ENCODE measurements around the gene NSUN7.

NSUN7 gene

DNA sequence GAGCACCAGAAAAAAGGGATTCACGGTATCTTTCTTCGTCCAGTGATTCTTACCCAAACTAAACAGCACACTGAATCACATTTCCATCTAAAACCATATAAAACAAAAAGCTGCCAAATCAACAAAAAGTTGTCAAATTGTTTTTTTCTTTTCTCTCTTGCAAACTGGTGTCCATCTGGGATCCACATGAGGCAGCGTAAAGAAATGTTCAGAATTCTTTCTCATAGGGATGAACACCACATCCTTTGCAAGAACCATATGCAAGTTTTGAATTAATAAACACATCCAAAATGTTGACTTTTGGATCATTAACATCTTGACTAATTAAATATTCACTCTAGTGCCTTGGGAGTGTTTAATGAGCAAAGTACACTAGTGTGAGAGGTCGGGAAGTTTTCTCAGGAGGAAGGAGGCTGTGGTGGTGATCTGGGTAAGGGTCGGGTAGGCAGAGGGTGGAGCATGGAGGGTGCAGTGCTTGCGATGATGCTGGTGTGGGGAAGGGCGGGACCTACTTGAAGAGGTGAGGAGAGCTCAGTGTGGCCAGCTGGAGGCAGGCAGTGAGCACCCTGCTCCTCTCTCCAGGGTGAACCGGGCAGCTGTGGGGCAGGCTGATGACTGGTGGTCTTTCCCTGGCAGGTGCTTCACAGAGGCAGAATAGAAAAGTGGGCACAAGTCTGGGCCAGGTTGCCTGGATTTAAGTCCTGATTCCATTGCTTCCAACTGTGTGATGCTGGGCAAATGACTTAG, 72.8 kb downstream of the NSUN7 start:
- no peak for DNase-seq

DNA sequence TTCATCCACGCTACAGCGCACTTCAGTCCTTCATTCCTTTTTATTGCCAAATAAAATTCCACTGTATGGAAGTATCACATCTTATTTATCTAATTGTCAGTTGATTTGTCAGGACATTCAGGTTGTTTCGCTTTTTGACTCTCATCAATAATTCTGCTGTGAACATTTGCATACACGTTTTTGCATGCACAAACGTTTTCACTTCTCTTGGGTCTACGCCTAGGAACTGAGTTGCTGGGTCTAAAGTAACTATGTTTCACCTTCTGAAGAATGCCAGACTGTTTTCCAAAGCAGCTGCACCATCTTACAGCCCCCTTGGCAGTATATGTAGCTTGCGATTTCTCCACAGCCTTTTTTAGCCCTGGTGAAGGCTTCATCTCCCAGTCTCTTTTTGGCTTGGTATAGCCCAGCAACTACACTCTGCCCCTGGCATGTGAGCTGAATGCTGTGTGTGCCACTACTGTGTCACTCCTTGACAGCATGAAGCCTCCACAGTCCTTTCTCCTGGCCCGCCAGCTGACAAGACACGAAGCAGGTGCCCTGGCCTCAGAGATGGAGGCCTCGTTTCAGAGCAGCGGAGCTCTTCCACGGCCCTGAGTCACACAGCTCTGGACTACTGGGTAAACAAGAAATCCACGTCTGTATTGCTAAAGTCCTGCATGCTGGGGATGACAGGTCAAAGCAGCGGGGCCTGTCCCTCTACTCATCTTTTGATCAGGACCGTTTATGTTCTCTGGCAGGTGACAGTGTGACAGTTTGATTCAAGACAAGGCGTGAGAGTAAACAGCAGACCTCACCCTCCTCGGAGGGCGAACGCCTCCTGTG, 75.5 kb downstream of the NSUN7 start:
- DNase-seq = no peak

DNA sequence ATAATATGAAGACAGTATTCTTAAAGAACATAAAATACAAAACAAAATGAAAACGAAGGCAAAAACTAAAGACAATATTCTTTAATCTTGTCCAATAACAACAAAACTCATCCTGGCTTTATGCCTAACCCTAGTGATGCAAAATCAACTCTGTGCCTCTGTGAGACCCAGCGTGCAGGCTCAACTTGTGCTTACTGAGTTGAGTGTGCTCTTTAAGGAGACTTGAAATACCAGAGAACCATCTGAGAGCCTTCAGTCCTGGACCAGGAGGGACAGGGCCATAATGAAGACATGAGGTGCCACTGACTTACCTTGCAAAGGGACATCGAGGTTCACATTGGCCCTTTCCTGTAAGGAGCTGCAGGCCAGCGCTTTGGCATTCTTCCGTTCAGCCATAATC, 77.1 kb downstream of the NSUN7 start:
- DNase-seq = no peak

DNA sequence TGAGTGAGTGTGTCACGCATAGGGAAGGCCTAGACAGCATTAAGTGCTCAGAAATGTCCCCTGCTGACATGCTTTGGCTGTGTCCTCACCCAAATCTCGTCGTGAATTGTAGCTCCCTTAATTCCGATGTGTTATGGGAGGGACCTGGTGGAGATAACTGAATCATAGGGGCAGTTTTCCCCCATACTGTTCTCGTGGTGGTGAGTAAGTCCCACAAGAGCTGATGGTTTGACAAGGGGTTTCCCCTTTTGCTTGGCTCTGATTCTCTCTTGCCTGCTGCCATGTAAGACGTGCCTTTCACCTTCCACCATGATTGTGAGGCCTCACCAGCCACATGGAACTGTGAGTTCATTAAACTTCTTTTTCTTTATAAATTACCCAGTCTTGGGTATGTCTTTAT, 78.0 kb downstream of the NSUN7 start:
- no peak for DNase-seq

DNA sequence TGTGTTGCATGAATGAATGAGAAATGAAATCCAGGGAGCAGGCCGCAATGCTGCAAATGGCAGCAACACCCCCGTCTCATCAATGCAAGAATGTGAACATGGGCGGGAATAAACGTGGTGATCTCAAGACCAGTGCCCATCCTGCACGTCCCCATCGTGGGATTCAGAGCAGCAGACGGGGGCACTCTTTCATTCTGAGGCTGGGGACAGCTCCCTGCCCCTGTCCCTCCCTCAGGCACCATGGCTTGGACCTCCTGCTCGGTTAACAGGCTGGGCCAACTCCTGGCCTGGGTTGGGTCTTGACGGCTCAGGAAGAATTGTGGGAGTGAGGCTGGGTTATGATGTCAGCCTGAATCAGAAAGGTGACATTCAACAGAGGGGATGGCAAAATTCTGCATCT, 78.9 kb downstream of the NSUN7 start:
- DNase-seq = no peak

DNA sequence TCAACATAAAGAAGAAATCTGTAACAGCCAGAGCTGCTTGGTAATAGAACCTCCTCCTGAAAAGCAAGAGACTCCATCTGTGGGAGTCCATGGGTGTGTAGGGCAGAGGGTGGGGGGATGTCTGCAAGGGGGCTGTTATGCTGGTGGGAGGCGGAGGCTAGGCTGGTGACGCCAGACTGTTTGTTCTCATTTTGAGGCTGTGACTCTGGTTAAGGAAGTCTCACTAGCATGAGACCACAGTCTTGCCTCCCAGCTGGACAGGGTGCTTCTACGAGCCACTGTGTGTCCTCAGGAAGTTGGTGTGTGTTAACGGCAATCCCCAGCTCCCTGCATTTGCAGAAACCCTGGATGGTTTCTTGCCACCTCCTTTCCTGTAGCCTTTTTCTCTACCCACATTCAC, 79.8 kb downstream of the NSUN7 start:
- DNase-seq = no peak

DNA sequence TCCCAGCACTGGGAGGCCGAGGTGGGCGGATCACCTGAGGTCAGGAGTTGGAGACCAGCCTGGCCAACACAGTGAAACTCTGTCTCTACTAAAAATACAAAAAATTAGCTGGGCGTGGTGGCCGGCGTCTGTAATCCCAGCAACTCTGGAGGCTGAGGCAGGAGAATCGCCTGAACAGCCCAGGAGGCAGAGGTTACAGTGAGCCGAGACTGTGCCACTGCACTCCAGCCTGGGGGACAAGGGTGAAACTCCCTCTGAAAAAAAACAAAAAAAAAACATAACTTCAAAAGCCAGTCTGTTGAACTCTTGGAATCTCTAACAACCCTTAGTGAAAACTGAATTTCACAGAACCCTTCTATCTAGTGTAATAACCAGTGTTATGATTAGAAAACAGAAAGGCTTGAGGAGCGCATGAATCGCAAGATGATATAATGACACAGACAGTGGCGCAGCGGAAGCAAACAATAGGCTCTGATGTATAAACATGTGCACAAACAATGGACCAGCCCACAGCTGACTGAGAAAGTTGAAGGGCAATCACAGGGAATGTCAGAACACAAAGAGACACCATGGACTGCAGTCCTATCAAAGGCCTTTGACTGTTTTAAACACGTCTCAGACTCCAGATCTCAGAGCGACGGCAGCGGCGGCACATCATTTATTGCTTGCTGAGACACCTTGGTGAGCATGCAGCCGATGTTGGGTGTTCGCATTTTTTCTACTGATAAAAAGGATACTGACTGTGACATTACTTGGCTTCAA, 81.6 kb downstream of the NSUN7 start:
- no peak for DNase-seq

DNA sequence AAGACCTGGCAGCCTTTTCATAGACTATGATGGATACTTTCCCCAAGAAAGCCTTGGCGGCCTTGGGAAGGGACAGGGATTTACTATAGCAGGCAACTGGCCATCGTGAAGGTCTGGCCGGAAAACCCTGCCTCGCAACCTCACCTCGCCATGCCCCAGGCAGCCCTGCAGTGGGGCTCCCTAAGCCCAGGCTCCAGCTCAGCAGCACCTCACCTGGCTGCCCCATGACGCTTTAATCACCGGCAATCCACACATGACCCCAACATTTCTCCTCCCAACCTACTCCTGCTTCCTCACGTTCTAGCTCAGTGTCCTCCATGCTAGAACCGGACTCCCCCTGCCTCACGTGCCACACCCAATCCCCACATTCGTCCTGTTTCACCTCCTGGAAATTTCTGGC, 82.4 kb downstream of the NSUN7 start:
- no peak for DNase-seq

DNA sequence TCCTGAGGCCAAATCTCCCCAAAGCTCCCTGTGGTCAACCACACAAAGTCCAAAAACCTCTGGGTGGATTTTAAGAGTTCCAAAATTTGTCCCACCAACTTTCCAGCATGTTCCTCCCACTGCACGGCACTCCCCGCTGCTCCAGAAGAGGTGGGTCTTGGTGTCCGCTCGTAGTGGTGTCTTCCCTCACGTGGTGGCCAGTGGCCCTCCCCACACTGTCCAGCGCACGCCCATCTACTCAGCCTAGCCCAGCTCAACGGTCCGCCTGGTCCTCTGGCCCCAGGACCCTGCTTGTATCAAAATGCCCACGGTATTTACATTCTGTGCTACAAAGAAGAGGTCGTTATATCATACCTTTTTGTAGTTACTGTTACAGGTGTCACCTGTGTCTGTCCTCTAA, 83.5 kb downstream of the NSUN7 start:
- DNase-seq = no peak

DNA sequence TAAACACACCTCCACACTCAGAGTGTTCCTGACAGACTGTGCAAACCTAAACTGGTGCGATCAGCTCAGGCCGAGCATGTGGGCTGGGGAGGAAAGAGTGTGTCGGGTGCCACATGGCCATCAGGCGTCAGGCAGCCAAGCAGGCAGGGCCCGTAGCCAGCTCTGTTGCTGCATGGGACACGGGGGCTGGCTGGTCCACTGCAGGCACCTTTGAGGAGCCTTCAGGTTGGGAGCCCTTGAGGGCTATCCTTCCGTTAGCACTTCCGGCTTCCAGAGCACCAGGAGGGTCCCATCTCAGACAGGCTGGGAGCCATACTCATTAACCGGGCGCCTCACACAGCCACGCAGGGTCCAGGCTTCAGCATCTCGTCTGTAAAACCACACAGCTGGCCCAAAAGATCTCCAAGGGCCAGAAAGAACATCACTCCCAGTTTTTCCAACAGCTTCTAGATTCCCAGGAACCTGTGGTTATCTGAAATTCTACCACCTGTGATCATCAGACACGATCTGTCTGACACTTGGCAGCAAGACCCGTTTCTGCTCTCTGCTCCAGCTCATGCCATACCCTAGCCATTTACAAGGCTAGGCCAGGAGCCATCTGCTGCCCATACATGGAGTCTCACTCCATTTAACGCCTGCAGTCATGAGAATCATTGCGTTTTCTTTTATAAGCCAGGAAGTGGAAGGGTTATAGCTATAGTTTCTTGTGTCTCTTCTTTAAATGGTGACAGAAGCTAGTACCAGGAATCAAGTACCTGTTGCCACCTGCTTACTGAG, 87.5 kb downstream of the NSUN7 start:
- DNase-seq = no peak

DNA sequence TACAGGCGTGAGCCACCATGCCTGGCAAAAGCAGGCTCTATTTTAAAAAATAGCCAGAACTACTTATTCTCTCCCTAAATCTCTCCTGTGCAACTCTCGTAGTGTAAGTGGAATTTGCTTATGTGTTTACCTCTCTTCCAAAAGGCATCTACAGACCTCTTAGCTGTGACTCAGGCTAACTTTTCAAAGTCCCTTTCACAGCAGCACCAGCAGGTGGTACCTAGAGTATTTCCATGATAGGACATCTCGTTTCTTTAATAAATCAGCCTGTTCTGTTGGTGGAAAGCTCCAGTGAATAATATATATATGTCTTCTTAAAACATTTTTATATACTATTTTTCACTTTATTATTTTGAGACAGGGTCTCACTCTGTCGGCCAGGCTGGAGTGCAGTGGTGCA, 89.0 kb downstream of the NSUN7 start:
- no peak for DNase-seq

DNA sequence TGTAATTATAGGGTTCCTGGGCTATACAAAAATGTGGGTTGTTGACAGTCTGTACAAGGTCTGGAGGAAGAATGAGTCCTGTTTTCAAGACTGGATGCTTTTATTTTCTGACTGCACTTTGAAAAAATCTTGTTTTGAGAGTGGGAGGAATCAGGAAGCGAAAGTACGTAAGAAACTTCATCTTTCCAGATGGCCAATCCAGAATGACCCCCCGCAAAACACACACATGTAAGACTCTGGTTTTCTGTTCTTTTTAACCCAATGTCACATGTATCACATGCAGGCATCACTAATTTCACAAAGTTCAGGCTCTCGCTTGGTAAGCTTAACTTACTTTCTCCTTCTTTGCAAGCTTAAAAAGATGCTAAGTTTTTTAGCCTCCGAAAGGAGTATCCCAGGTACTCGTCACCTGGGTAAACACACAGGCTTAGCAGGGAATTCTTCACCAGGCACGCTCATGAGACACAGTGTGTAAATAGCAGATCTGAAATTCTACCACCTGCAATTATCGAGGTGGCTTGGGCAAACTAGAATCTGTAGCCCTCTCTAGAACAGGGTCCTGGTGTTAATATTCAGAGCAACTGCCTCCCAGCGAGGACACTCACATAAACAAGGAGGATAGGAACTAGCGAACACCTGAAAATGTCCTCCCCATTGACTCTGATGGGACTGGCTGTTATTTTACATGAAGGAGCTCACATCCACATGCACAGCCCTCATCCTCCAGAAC, 90.7 kb downstream of the NSUN7 start:
- DNase-seq = no peak

DNA sequence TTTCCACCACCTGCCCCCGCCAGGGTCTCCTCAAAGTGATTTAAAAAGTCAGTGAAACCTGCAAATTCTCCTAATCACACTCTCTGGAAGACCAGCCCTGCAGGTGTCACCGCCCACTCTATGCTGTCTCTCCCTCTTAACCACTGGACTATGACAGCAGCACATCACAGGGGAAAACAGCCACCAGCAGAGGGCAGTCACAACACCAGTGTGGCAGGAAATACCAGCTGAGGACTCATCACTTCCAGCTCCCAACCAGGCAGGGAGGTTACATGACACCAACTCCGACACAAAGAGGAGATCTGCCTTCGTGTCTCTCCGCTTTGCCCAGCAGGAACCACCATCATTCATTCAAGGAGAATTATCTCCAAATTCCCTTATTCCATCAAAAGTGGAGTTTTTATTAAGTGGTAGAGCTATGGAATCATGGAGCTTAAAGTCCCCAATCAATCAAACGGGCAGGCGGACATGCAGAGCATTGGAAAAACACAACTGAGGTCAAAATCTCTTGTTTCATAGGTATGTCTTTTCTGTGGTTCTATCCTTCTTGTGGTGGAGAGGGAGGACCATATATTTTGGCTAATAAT, 91.3 kb downstream of the NSUN7 start:
- DNase-seq = peak; percentile 53 to 63

DNA sequence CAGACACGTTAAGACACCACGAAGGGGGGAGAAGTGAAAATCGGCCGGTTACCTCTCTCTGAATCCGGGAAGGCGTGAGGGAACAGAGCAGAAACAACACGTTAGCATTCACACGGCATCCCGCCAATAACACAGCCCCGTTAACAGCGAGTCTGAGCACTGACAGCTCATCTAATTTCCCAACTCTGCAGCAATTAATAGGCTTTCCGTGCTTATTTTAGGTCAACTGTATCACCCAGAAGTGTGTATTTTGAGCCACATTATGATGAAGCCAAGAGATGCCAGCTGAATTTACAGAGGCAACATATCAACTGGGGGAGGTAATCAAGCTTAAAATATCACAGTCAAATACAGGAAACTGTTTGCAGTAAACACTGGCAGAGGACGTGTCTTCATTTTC, 92.6 kb downstream of the NSUN7 start:
- no peak for DNase-seq

DNA sequence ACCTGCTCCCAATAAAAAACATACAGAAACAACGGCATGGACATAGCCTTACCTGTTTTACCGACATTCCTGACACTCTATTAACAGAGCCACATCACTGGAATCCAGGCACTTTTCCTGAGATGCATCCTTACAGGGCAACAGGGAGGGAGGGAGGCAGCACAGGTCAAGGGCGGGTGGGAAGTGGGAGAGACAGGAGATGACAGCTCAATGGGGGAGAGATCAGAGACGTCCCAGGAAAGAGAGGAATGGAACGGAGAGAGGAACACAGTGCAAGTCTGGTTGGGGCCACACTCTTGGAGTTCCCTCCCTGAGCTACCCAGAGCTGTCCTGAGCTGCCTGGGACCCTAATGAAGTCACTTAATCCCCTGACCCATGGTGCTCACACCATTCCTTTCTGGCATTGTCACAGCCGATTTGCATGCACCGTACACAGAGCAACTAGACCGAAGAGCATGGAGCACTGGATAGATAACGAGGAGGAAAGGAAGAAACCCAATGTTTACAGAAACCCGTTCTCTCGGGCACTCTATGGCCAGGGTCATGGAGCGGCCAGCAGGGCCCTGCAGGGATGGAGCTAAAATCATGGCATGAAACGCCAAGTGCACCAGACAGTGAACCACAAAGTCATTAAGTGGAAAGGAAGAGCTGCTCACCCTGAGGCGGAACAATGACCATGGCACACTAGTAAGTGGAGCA, 93.1 kb downstream of the NSUN7 start:
- DNase-seq = no peak

DNA sequence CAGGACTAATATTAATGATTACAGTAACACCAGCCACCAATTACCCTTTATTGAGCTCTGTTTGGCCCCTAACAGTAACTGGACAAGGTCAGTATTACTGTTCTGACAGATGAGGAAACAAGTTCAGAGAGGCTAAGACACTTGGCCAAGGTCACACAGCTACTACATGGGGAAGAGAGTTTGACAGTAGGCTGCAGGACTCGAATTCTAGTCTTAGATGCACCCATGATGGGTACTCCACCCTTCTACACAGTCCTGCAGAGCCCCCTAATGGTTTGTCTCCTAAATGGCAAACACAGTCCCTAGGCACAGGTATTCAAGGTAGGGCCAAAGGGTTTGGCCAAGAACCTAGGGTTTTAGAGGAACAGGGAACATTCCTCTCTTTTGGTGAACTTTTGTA, 93.9 kb downstream of the NSUN7 start:
- no peak for DNase-seq

DNA sequence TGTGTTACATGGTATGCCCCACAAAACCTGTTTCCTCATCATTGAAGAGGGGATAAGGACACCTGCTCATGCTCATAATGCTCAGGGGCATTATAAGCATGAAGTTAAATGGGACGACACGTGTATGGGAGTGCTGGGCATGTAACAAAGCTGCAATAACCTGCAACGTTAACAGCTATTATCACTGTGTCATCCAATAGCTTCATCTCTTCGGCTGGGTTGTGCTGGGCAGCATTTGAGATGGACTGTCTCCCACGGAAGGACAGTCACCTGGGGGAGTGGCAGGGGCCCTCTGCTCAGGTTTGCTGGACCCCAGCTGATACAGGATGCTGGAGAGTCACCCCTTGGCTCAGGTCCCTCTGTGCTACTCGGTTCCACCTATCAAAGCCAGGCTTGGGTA, 94.5 kb downstream of the NSUN7 start:
- DNase-seq = no peak

DNA sequence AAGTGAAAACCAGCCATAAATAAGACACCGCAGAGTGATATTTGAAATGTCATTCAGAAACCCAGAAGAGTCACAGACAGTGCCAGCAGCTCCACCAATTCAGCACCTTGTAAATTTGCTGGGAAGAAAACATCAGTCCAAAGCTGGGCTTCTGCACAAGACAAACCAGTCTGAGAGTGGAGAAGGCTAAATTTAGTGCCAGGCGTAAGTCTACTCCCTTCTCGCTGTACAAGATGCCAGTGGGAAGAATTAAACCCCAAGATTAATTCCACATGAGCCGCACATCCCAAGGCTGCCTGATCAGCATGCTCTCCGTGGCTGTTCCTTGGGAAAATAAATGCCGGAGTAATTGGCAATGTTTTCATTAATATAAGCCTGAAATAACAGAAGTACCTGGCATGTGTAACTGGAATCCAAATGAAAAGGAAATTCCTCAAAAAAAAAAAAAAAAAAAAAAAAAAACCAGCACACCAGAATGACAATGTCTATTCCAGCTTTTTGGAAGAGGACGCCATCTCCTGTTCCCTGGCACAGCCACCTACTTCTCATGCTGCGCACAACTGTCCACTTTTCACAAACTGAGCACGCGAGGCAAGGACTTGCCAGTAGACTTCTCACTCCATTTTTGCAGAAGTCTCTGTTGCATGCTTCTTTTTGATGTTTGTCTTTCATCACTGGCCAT, 95.5 kb downstream of the NSUN7 start:
- DNase-seq = no peak

DNA sequence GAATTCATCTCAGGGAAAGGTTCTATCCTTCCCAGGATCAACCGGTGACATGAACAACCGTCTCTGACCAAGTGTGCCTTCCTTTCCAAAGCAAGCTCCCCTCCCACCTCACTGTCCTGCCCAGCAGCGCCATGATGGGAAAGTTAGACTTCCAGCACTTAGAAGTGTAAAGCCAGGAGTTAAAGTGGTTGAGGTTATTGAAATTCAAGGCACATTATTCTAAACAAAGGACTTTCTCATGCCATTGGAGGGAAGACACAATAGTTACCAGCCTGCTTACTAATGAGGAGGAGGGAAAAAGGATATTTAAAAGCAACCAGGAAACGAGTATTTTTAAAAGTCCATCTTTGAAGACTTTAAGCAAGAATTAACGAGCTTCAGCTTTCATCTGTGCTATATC, 96.8 kb downstream of the NSUN7 start:
- DNase-seq = no peak

DNA sequence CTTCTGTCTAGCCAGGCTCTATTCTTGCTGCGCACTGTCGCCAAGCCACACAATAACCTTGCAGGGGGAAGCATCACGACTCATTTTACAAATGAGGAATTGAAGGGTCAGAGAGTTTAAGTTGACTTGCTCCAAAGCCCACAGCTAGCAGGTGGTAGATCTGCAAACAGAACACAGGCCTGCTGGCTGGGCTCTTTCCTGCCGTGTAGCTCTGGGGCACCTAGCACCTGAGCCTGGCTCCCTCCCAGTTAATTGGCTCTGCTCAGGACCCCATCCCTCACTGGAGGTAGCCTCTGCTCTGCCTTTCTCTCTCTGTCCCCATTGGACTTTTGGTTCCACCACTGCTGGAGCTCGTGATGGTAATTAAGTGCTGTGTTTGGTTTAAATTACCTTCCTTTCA, 98.5 kb downstream of the NSUN7 start:
- no peak for DNase-seq

DNA sequence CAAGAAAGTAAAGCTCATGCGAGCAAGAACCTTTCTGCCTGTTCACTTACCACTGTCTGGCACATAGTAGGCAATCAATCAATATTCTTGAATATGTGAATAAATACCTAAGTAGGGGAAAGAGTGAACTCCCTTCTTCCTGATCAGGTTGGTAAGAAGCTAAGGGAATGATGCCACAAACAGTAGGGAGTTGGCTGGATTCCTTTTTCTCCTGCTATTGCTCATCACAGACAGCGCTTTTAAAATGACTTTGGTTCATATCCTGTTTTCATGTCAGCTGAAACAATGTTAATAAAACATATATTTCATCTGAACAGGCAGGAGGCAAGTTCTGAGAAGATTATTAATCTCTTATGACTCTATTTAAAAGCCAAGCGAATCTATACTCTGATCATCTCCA, 99.2 kb downstream of the NSUN7 start:
- DNase-seq = no peak
